ENCODE measurements around the gene TULP1. TPM values are rescaled to one million over a fixed set of nuclear protein-coding genes. Genes with fewer than 3 reads are reported as not detected.

Gene TULP1
- total RNA-seq, 1 experiment from 2014 or later: not detected

GRCh38 chr6:35477028-35477427 is 35.7 kb downstream of the TULP1 start:
- Histone ChIP-seq H3K36me3 (ENCODE audit: low read depth) (0 out of 2 replicates have a peak, but pooled peaks cover 3% of the 10 kb centered on the region), H3K4me3 (no peak overlapping the region), H3K9me2 (ENCODE audit: insufficient read depth) (no peaks in the 10 kb centered on the region), H3K79me2 (ENCODE audit: low read depth) (0 out of 2 replicates have a peak, but pooled peaks cover 3% of the 10 kb centered on the region), H4K20me1 (ENCODE audit: insufficient read depth) (peaks cover 20% of the 10 kb centered on the region), H3K4me1 (replicated peaks; ENCODE audit: insufficient read depth) (0 out of 2 replicates have a peak, but pooled peaks cover 3% of the 10 kb centered on the region), H3K27me3 (ENCODE audit: insufficient read depth, low read depth) (no peaks in the 10 kb centered on the region), H3K9me3 (ENCODE audit: insufficient read depth, low read depth) (no peaks in the 10 kb centered on the region), H3K4me2 (no peak overlapping the region), H3K27ac (no peak overlapping the region), H2AFZ (no peak overlapping the region), H3F3A (ENCODE audit: insufficient read depth, low read depth) (peaks cover 28% of the 10 kb centered on the region)
- no peak for DNase-seq
- TF ChIP-seq CTCF (conservative IDR thresholded peaks at IDR 0.05) (no peak), EZH2 (IDR thresholded peaks at IDR 0.05; ENCODE audit: low read depth) (no peak)
- intact Hi-C loops (cut with micrococcal nuclease; ENCODE audit: unreplicated experiment): no loop called here
- no TSS peak for BruUV-seq (replicated peaks)
- ChIA-PET CTCF (no interaction called here), POLR2A (ENCODE audit: unreplicated experiment) (no interaction called here)

- no peaks in the 10 kb centered on the region for H3K9me2 ChIP-seq (ENCODE audit: insufficient read depth)
- H3F3A ChIP-seq (ENCODE audit: insufficient read depth, low read depth): peaks cover 39% of the 10 kb centered on the region
- H3K4me2 ChIP-seq: no peak overlapping the region
- no peak for DNase-seq
- peaks cover 11% of the 10 kb centered on the region for H3K4me1 ChIP-seq (replicated peaks; ENCODE audit: insufficient read depth)
- ChIA-PET POLR2A (ENCODE audit: unreplicated experiment) (no interaction called here), CTCF (no interaction called here)
- peaks cover 31% of the 10 kb centered on the region for H4K20me1 ChIP-seq (ENCODE audit: insufficient read depth)
- peaks cover 13% of the 10 kb centered on the region for H3K79me2 ChIP-seq (ENCODE audit: low read depth)
- H3K4me3 ChIP-seq: no peak overlapping the region
- no TSS peak for BruUV-seq (replicated peaks)
- no peaks in the 10 kb centered on the region for H3K27me3 ChIP-seq (ENCODE audit: insufficient read depth, low read depth)
- H2AFZ ChIP-seq: no peak overlapping the region
- intact Hi-C loops (cut with micrococcal nuclease; ENCODE audit: unreplicated experiment): no loop called here
- H3K36me3 ChIP-seq (ENCODE audit: low read depth): peaks cover 14% of the 10 kb centered on the region; the same call in 1 of the 2 replicates
- no peak overlapping the region for H3K27ac ChIP-seq
- TF ChIP-seq EZH2 (IDR thresholded peaks at IDR 0.05; ENCODE audit: low read depth): no peak
- no peak for TF ChIP-seq CTCF (conservative IDR thresholded peaks at IDR 0.05)
- no peaks in the 10 kb centered on the region for H3K9me3 ChIP-seq (ENCODE audit: insufficient read depth, low read depth)
These were observed 36.7 kb downstream of the TULP1 start for GRCh38 chr6:35476004-35476403.

DNA sequence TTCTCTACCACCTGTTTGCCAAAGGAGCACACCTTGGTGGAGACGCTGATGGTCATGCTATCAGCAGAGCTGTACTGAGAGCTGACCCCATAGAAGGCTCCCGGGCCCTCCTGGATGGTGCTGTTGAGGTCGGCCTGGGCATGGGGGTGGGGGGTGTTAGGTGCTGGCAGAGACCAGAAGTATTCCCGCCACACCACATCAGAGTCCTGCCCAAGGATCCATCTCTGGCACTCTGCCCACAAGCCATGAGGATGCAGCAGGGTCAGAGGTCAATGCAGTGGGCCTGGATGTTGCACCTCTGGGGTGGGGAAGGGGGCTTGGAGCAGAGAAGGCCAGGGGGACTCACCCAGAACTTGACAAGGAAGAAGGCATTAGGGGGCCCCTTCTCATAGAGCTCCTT is 37.1 kb downstream of the TULP1 start:
- Histone ChIP-seq H3K27ac (no peak overlapping the region), H3K79me2 (ENCODE audit: low read depth) (peaks cover 18% of the 10 kb centered on the region), H4K20me1 (ENCODE audit: insufficient read depth) (peaks cover 35% of the 10 kb centered on the region), H3K4me3 (no peak overlapping the region), H3K27me3 (ENCODE audit: insufficient read depth, low read depth) (no peaks in the 10 kb centered on the region), H2AFZ (no peak overlapping the region), H3K4me2 (no peak overlapping the region), H3F3A (ENCODE audit: insufficient read depth, low read depth) (peaks cover 43% of the 10 kb centered on the region), H3K4me1 (replicated peaks; ENCODE audit: insufficient read depth) (peaks cover 15% of the 10 kb centered on the region), H3K36me3 (ENCODE audit: low read depth) (peaks cover 18% of the 10 kb centered on the region; the same call in 1 of the 2 replicates), H3K9me2 (ENCODE audit: insufficient read depth) (no peaks in the 10 kb centered on the region), H3K9me3 (ENCODE audit: insufficient read depth, low read depth) (no peaks in the 10 kb centered on the region)
- CTCF ChIA-PET: no interaction called here
- TF ChIP-seq EZH2 (IDR thresholded peaks at IDR 0.05; ENCODE audit: low read depth) (no peak), CTCF (conservative IDR thresholded peaks at IDR 0.05) (no peak)
- POLR2A ChIA-PET (ENCODE audit: unreplicated experiment): no interaction called here
- no peak for DNase-seq
- intact Hi-C loops (cut with micrococcal nuclease; ENCODE audit: unreplicated experiment): no loop called here
- BruUV-seq (replicated peaks): no TSS peak

Measured in PC-9 (cell line).